Liver (tissue), 3 donors: Measurements from ENCODE around the gene FYCO1.

Experiments used
- ATF3 ChIP-seq: IDR thresholded peaks from 2 replicates; pipeline ENCODE4 v1.6.1; 2016; ENCODE audit warnings: antibody characterized with exemption
- CTCF ChIP-seq: fragments of 150-350 bp; IDR thresholded peaks from 2 replicates; pipeline ENCODE4 v1.5.1; 2017; ENCODE audit warnings: improper control_type of control experiment, low read depth, low read length; ENCODE audit not compliant: missing input control
- FOXA1 ChIP-seq: IDR thresholded peaks from 2 replicates; pipeline ENCODE4 v1.6.1; 2016; ENCODE audit warnings: antibody characterized with exemption
- GABPA ChIP-seq, 2 donors: IDR thresholded peaks in 1 of 2; conservative IDR thresholded peaks in 1 of 2; 2 replicates each; pipeline ENCODE4 v1.6.1; 2016; ENCODE audit warnings: antibody characterized with exemption in 2 of 2, mild to moderate bottlenecking in 1 of 2, moderate library complexity in 1 of 2
- HNF4G ChIP-seq: IDR thresholded peaks from 2 replicates; pipeline ENCODE4 v1.6.1; 2016; ENCODE audit warnings: antibody characterized with exemption
- JUND ChIP-seq, 2 donors: IDR thresholded peaks; 2 replicates each; pipeline ENCODE4 v1.6.1; 2016; ENCODE audit warnings: antibody characterized with exemption in 2 of 2
- MAX ChIP-seq: IDR thresholded peaks from 2 replicates; pipeline ENCODE4 v1.6.1; 2016; ENCODE audit warnings: antibody characterized with exemption
- RAD21 ChIP-seq, 2 donors: IDR thresholded peaks; 2 replicates each; pipeline ENCODE4 v1.6.1; 2016; ENCODE audit warnings: antibody characterized with exemption in 2 of 2, mild to moderate bottlenecking in 2 of 2
- REST ChIP-seq: IDR thresholded peaks from 2 replicates; pipeline ENCODE4 v1.6.1; 2016; ENCODE audit warnings: antibody characterized with exemption, mild to moderate bottlenecking
- SP1 ChIP-seq: IDR thresholded peaks from 2 replicates; pipeline ENCODE4 v1.6.1; 2018; ENCODE audit warnings: antibody characterized with exemption, mild to moderate bottlenecking
- TAF1 ChIP-seq: conservative IDR thresholded peaks from 2 replicates; pipeline ENCODE4 v1.6.1; 2016; ENCODE audit warnings: antibody characterized with exemption, mild to moderate bottlenecking
- YY1 ChIP-seq: IDR thresholded peaks from 2 replicates; pipeline ENCODE4 v1.6.1; 2016; ENCODE audit warnings: antibody characterized with exemption, mild to moderate bottlenecking
- ZBTB33 ChIP-seq: IDR thresholded peaks from 2 replicates; pipeline ENCODE4 v1.6.1; 2016; ENCODE audit warnings: antibody characterized with exemption
- donor health status: healthy.
- donor health status: healthy.

GRCh38 chr3:45868650-45869049 lies 127.0 kb downstream of the FYCO1 start:
- TF ChIP-seq JUND (IDR thresholded peaks at IDR 0.05) (no peak), CTCF (no peak), RAD21 (IDR thresholded peaks at IDR 0.05) (no peak), TAF1 (no peak), REST (no peak), YY1 (no peak), ATF3 (no peak), GABPA (IDR thresholded peaks at IDR 0.05 in 1 of 2, conservative IDR thresholded peaks at IDR 0.05 in 1 of 2) (no peak), MAX (no peak), SP1 (no peak), FOXA1 (no peak), HNF4G (no peak), ZBTB33 (no peak)
